NCI-H128 (cell line): ENCODE data around the gene CCNE1.

Experiments
- DNase-seq: peaks from one replicate; lab custom pipeline; 2025; ENCODE audit not compliant: unreplicated experiment; lab: John Stamatoyannopoulos, UW

Gene CCNE1

GRCh38 chr19:29873024-29873800, 61.4 kb downstream of the CCNE1 start:
- DNase-seq: no peak
